Measurements from ENCODE around the gene YPEL1. TPM values are rescaled to one million over a fixed set of nuclear protein-coding genes. Genes with fewer than 3 reads are reported as not detected.

Gene YPEL1
- total RNA-seq, 2 donors from 2014 or later: 2.9 to 16.2 TPM

DNA sequence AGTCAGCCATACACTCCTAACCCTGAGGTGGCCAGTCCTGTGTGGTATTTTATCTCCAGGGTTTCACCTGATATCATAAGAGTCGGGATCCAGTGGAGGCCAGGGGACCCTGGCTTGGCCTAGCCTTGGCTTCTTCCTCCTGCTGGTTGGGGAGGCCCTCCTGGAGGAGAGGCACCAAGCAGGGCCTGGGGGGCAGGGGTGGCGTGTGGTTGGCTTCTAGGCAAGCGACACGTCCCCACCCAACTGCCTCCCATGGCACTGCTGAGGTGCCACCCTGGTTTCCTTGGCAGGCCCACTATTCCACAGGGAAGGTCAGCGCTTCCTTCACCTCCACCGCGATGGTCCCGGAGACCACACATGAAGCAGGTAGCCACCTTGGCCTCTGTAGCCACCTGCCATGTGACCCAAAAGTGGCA lies 49.4 kb downstream of the YPEL1 start:
- 90% methylated on average over 8 of the region's 8 CpGs for WGBS
- Histone ChIP-seq H3K4me3 (no peak overlapping the region), H3K27ac (no peak overlapping the region), H3K27me3 (replicated peaks; ENCODE audit: insufficient read depth) (no peaks in the 10 kb centered on the region), H3K36me3 (peaks cover 3 to 4% of the 10 kb centered on the region in 2 donors), H3K4me1 (replicated peaks) (no peaks in the 10 kb centered on the region), H3K9me3 (no peaks in the 10 kb centered on the region)
- no peak for TF ChIP-seq CTCF (IDR thresholded peaks at IDR 0.05)
- TF ChIP-seq POLR2A (IDR thresholded peaks at IDR 0.05): no peak
- no peak for TF ChIP-seq POLR2AphosphoS5 (IDR thresholded peaks at IDR 0.05)
- intact Hi-C loops (cut with DNase I): no loop called here
- no peak for DNase-seq (ENCODE audit: low spot score)

GRCh38 chr22:21685164-21685513 lies 50.5 kb downstream of the YPEL1 start:
- Histone ChIP-seq H3K27ac (no peak overlapping the region), H3K36me3 (peaks cover 3 to 4% of the 10 kb centered on the region in 2 donors), H3K4me1 (replicated peaks) (no peaks in the 10 kb centered on the region), H3K27me3 (replicated peaks; ENCODE audit: insufficient read depth) (no peaks in the 10 kb centered on the region), H3K4me3 (no peak overlapping the region), H3K9me3 (no peaks in the 10 kb centered on the region)
- no peak for DNase-seq (ENCODE audit: low spot score)
- intact Hi-C loops (cut with DNase I): no loop called here
- no peak for TF ChIP-seq POLR2A (IDR thresholded peaks at IDR 0.05)
- no peak for TF ChIP-seq POLR2AphosphoS5 (IDR thresholded peaks at IDR 0.05)
- TF ChIP-seq CTCF (IDR thresholded peaks at IDR 0.05): no peak
- WGBS: 85% methylated on average over 8 of the region's 8 CpGs

DNA sequence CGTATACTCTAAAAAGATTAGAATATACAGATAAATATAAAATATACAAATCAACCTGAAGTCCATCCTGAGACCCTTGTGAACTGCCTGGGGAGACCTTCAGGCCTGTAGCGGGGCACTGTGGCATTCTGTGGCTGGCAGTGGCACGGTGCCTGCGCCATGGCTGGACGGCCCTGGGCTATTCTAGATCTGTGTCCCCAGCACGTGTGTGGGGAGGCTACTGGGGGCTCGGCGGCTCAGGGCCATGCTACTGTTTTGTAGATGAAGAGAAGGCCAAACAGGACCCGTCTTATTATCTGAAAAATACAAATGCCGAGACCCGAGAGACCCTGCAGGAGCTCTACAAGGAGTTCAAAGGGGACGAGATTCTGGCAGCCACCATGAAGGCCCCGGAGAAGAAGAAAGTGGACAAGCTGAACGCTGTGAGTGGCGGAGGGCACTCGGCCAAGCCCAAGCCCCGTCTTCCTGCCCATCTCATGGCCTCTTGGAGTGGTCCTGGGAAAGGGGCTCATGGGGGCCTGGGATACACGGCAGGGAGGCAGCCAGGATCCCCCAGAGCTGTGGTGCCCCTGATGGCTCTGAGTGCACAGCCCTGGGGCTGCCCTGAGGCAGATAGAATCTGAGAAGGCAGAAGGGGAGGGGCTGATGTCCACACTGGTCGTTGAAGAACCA lies 51.0 kb downstream of the YPEL1 start:
- no peak for DNase-seq (ENCODE audit: low spot score)
- Histone ChIP-seq H3K27ac (no peak overlapping the region), H3K36me3 (peaks cover 3 to 4% of the 10 kb centered on the region in 2 donors), H3K4me1 (replicated peaks) (no peaks in the 10 kb centered on the region), H3K9me3 (no peaks in the 10 kb centered on the region), H3K27me3 (replicated peaks; ENCODE audit: insufficient read depth) (no peaks in the 10 kb centered on the region), H3K4me3 (no peak overlapping the region)
- TF ChIP-seq POLR2A (IDR thresholded peaks at IDR 0.05): no peak
- no peak for TF ChIP-seq POLR2AphosphoS5 (IDR thresholded peaks at IDR 0.05)
- TF ChIP-seq CTCF (IDR thresholded peaks at IDR 0.05): no peak
- intact Hi-C loops (cut with DNase I): no loop called here
- WGBS: 86% methylated on average over 19 of the region's 19 CpGs

- DNase-seq (ENCODE audit: low spot score): no peak
- intact Hi-C loops (cut with DNase I): no loop called here
- H3K4me1 ChIP-seq (replicated peaks): no peaks in the 10 kb centered on the region
- no peaks in the 10 kb centered on the region for H3K9me3 ChIP-seq
- H3K27me3 ChIP-seq (replicated peaks; ENCODE audit: insufficient read depth): no peaks in the 10 kb centered on the region
- no peak overlapping the region for H3K27ac ChIP-seq
- TF ChIP-seq POLR2AphosphoS5 (IDR thresholded peaks at IDR 0.05): no peak
- no peak for TF ChIP-seq POLR2A (IDR thresholded peaks at IDR 0.05)
- no peak for TF ChIP-seq CTCF (IDR thresholded peaks at IDR 0.05)
- no peak overlapping the region for H3K4me3 ChIP-seq
- 95% methylated on average over 7 of the region's 7 CpGs for WGBS
- H3K36me3 ChIP-seq: peaks cover 3 to 4% of the 10 kb centered on the region in 2 donors
Observed at GRCh38 chr22:21683401-21683811, 52.2 kb downstream of the YPEL1 start.
